Nephron progenitor cell (in vitro differentiated cells): ENCODE data around the gene EXOSC5.

Source experiments
- DNase-seq: peaks from one replicate; pipeline ENCODE4 v3.0.0; 2021
- H3K27ac Mint-ChIP-seq: 2 replicates; pipeline ENCODE4 v1.8.0; 2021; ENCODE audit warnings: mild to moderate bottlenecking, moderate library complexity, mixed read lengths
- H3K27me3 Mint-ChIP-seq: 2 replicates; pipeline ENCODE4 v1.8.0; 2021; ENCODE audit warnings: mild to moderate bottlenecking, low read depth, mixed read lengths; ENCODE audit not compliant: poor library complexity
- H3K36me3 Mint-ChIP-seq: 2 replicates; pipeline ENCODE4 v1.8.0; 2021; ENCODE audit warnings: low read depth, mixed read lengths
- H3K4me1 Mint-ChIP-seq: 2 replicates; pipeline ENCODE4 v1.8.0; 2021; ENCODE audit warnings: mixed read lengths
- H3K4me3 Mint-ChIP-seq: 2 replicates; pipeline ENCODE4 v1.8.0; 2021; ENCODE audit warnings: mild to moderate bottlenecking, moderate library complexity, mixed read lengths
- H3K9me3 Mint-ChIP-seq: 2 replicates; pipeline ENCODE4 v1.8.0; 2021; ENCODE audit warnings: mild to moderate bottlenecking, moderate library complexity, mixed read lengths
- CTCF ChIP-seq: fragments of 200-600 bp; sonication (generic); IDR thresholded peaks from 2 replicates; pipeline ENCODE4 v1.5.0; 2021; ENCODE audit warnings: antibody characterized with exemption

EXOSC5 gene

GRCh38 chr19:41433171-41433570 lies 36.0 kb upstream of the EXOSC5 start:
- Mint-ChIP-seq H3K9me3 (no peaks in the 10 kb centered on the region), H3K4me1 (peaks cover 39% of the 10 kb centered on the region), H3K36me3 (peaks cover 22% of the 10 kb centered on the region), H3K27ac (no peak overlapping the region), H3K27me3 (peaks cover 6% of the 10 kb centered on the region), H3K4me3 (no peak overlapping the region)
- TF ChIP-seq CTCF: no peak
- no peak for DNase-seq

GRCh38 chr19:41431426-41432386 lies 34.5 kb upstream of the EXOSC5 start:
- H3K36me3 Mint-ChIP-seq: peaks cover 16% of the 10 kb centered on the region
- peaks cover 48% of the 10 kb centered on the region for H3K4me1 Mint-ChIP-seq
- peak overlapping the region; percentile 24 for H3K4me3 Mint-ChIP-seq
- H3K27me3 Mint-ChIP-seq: peaks cover 6% of the 10 kb centered on the region
- no peak for TF ChIP-seq CTCF
- DNase-seq: no peak
- H3K9me3 Mint-ChIP-seq: no peaks in the 10 kb centered on the region
- H3K27ac Mint-ChIP-seq: peak overlapping the region; percentile 93

GRCh38 chr19:41430922-41431321 lies 33.8 kb upstream of the EXOSC5 start:
- Mint-ChIP-seq H3K9me3 (no peaks in the 10 kb centered on the region), H3K27ac (peak overlapping the region; percentile 68), H3K27me3 (peaks cover 3% of the 10 kb centered on the region), H3K36me3 (peaks cover 16% of the 10 kb centered on the region), H3K4me1 (peaks cover 52% of the 10 kb centered on the region), H3K4me3 (no peak overlapping the region)
- no peak for TF ChIP-seq CTCF
- DNase-seq: no peak

- H3K4me1 Mint-ChIP-seq: peaks cover 56% of the 10 kb centered on the region
Observed at GRCh38 chr19:41428481-41428859, 31.3 kb upstream of the EXOSC5 start.

GRCh38 chr19:41427647-41428480 lies 30.7 kb upstream of the EXOSC5 start:
- peak; percentile 30 for DNase-seq
- Mint-ChIP-seq H3K9me3 (no peaks in the 10 kb centered on the region), H3K4me3 (peak overlapping the region; percentile 85), H3K27me3 (peaks cover under 1% of the 10 kb centered on the region), H3K27ac (peak overlapping the region; percentile 10), H3K4me1 (peaks cover 56% of the 10 kb centered on the region), H3K36me3 (peaks cover 15% of the 10 kb centered on the region)
- no peak for TF ChIP-seq CTCF

More at GRCh38 chr19:41428481-41428859, 31.3 kb upstream of the EXOSC5 start:
- no peak for DNase-seq
- Mint-ChIP-seq H3K36me3 (peaks cover 16% of the 10 kb centered on the region), H3K4me3 (peak overlapping the region; percentile 43), H3K27me3 (peaks cover 3% of the 10 kb centered on the region), H3K27ac (peak overlapping the region; percentile 87), H3K9me3 (no peaks in the 10 kb centered on the region)
- TF ChIP-seq CTCF: no peak
